SK-N-SH (cell line): Measurements from ENCODE around the gene ZNF503. TPM values are rescaled to one million over a fixed set of nuclear protein-coding genes. Genes with fewer than 3 reads are reported as not detected.

Experiments
- CTCF ChIA-PET: fragments of 300-600, 350-600 bp; formaldehyde crosslinking; extraction: SDS; loops from one replicate; lab custom pipeline; 2021; lab: Yijun Ruan, JAX
- POLR2A ChIA-PET: fragments of 350-600 bp; sonication (Branson Sonifier 250); formaldehyde crosslinking; extraction: SDS; loops from one replicate; lab custom pipeline; 2020; ENCODE audit warnings: antibody characterized with exemption, inconsistent platforms; lab: Yijun Ruan, JAX
- DNase-seq: peaks from one replicate; pipeline ENCODE4 v3.0.0; 2012
- H2AFZ ChIP-seq: fragments of 200-600 bp; sonication (generic); 2 replicates; pipeline ENCODE4 v1.8.1; 2016; ENCODE audit warnings: antibody characterized with exemption, mild to moderate bottlenecking, low read depth
- H3F3A ChIP-seq: fragments of 200-600 bp; sonication (generic); replicated peaks from 2 replicates; pipeline ENCODE3; 2016; ENCODE audit warnings: antibody characterized with exemption, mild to moderate bottlenecking; ENCODE audit not compliant: insufficient read depth
- H3K27ac ChIP-seq, 2 experiments: fragments of 200-500 bp in 1 of 2; fragments of 200-600 bp in 1 of 2; sonication (Bioruptor generic) in 1 of 2; sonication (generic), shearing (Covaris generic) in 1 of 2; 2 replicates each; pipeline versions ENCODE4 v1.5.1 to v1.6.1; 2014 to 2016; ENCODE audit warnings: low read depth in 2 of 2, inconsistent platforms in 1 of 2, low read length in 1 of 2, mild to moderate bottlenecking in 1 of 2, mixed read lengths in 1 of 2
- H3K27me3 ChIP-seq: fragments of 200-600 bp; sonication (generic), shearing (Covaris generic); 2 replicates; pipeline ENCODE4 v1.6.1; 2016; ENCODE audit warnings: mixed run types; ENCODE audit not compliant: insufficient read depth
- H3K36me3 ChIP-seq, 2 experiments: fragments of 200-500 bp in 1 of 2; fragments of 200-600 bp in 1 of 2; sonication (Bioruptor generic) in 1 of 2; sonication (generic) in 1 of 2; replicated peaks in 1 of 2; 2 replicates each; pipeline versions ENCODE3 to v1.5.1; 2014 to 2016; ENCODE audit warnings: low read length in 1 of 2, mild to moderate bottlenecking in 1 of 2; ENCODE audit not compliant: insufficient read depth in 2 of 2, control insufficient read depth in 1 of 2
- H3K4me1 ChIP-seq, 2 experiments: fragments of 200-500 bp in 1 of 2; fragments of 200-600 bp in 1 of 2; sonication (Bioruptor generic) in 1 of 2; sonication (generic), shearing (Covaris generic) in 1 of 2; 2 replicates each; pipeline versions ENCODE4 v1.5.1 to v1.6.1; 2014 to 2016; ENCODE audit warnings: low read depth in 1 of 2, low read length in 1 of 2, mixed run types in 1 of 2; ENCODE audit not compliant: insufficient read depth in 2 of 2, control insufficient read depth in 1 of 2
- H3K4me2 ChIP-seq: fragments of 200-600 bp; sonication (generic), shearing (Covaris generic); 2 replicates; pipeline ENCODE4 v1.6.1; 2017; ENCODE audit warnings: mixed run types
- H3K4me3 ChIP-seq, 2 experiments: fragments of 200-500 bp in 1 of 2; fragments of 200-600 bp in 1 of 2; sonication (Bioruptor generic) in 1 of 2; sonication (generic), shearing (Covaris generic) in 1 of 2; 2 replicates each; pipeline versions ENCODE4 v1.5.1 to v1.8.1; 2014 to 2016; ENCODE audit warnings: low read depth in 2 of 2, inconsistent platforms in 1 of 2, low read length in 1 of 2, mild to moderate bottlenecking in 1 of 2, mixed read lengths in 1 of 2, moderate library complexity in 1 of 2
- H3K79me2 ChIP-seq: fragments of 200-600 bp; sonication (generic); 2 replicates; pipeline ENCODE4 v1.8.1; 2017; ENCODE audit warnings: mild to moderate bottlenecking; ENCODE audit not compliant: insufficient read depth
- H3K9ac ChIP-seq: fragments of 200-600 bp; sonication (generic); 2 replicates; pipeline ENCODE4 v1.6.1; 2017; ENCODE audit warnings: mixed run types
- H3K9me2 ChIP-seq: fragments of 200-600 bp; sonication (generic); 2 replicates; pipeline ENCODE4 v1.6.1; 2017; ENCODE audit warnings: mixed run types
- H3K9me3 ChIP-seq: fragments of 200-600 bp; sonication (generic); 2 replicates; pipeline ENCODE4 v1.6.1; 2017; ENCODE audit warnings: mixed run types, mild to moderate bottlenecking, moderate library complexity
- H4K20me1 ChIP-seq: fragments of 200-600 bp; sonication (generic); 2 replicates; pipeline ENCODE4 v1.6.1; 2017; ENCODE audit warnings: mild to moderate bottlenecking, mixed run types; ENCODE audit not compliant: insufficient read depth
- CHD2 ChIP-seq: fragments of 150-350 bp; IDR thresholded peaks from 2 replicates; pipeline ENCODE4 v1.6.1; 2018; ENCODE audit warnings: low read length; ENCODE audit not compliant: partially characterized antibody
- ELF1 ChIP-seq: IDR thresholded peaks from 2 replicates; pipeline ENCODE4 v1.4.0; 2012
- EZH2phosphoT487 ChIP-seq: fragments of 200-600 bp; sonication (generic); IDR thresholded peaks from 2 replicates; pipeline ENCODE4 v1.6.1; 2017; ENCODE audit warnings: low read depth, mixed run types, mild to moderate bottlenecking, antibody characterized with exemption, moderate library complexity, borderline replicate concordance
- FOSL2 ChIP-seq: IDR thresholded peaks from 2 replicates; pipeline ENCODE4 v1.4.0; 2012; ENCODE audit warnings: low read depth, mild to moderate bottlenecking, moderate library complexity, borderline replicate concordance
- FOXM1 ChIP-seq: IDR thresholded peaks from 2 replicates; pipeline ENCODE4 v1.4.0; 2012; ENCODE audit warnings: low read depth, mild to moderate bottlenecking
- GABPA ChIP-seq: IDR thresholded peaks from 2 replicates; pipeline ENCODE4 v1.4.0; 2012; ENCODE audit warnings: low read depth, mild to moderate bottlenecking
- JUND ChIP-seq: IDR thresholded peaks from 2 replicates; pipeline ENCODE4 v1.4.0; 2012
- MEF2A ChIP-seq: IDR thresholded peaks from 2 replicates; pipeline ENCODE4 v1.4.0; 2012; ENCODE audit warnings: low read depth, borderline replicate concordance
- NFIC ChIP-seq: IDR thresholded peaks from 2 replicates; pipeline ENCODE4 v1.4.0; 2012; ENCODE audit warnings: borderline replicate concordance
- NRF1 ChIP-seq: IDR thresholded peaks from 2 replicates; pipeline ENCODE4 v1.6.1; 2012; ENCODE audit warnings: low read depth, mild to moderate bottlenecking, low read length
- PBX3 ChIP-seq: IDR thresholded peaks from 2 replicates; pipeline ENCODE4; 2012
- RFX5 ChIP-seq: IDR thresholded peaks from 2 replicates; pipeline ENCODE4 v1.6.1; 2012; ENCODE audit warnings: mild to moderate bottlenecking, improper control_type of control experiment, low read length
- SIN3A ChIP-seq: IDR thresholded peaks from 2 replicates; pipeline ENCODE4 v1.6.1; 2012; ENCODE audit warnings: low read depth, mild to moderate bottlenecking, low read length, moderate library complexity, borderline replicate concordance
- SMC3 ChIP-seq: IDR thresholded peaks from 2 replicates; pipeline ENCODE4 v1.6.1; 2012; ENCODE audit warnings: low read depth, low read length, improper control_type of control experiment
- TCF12 ChIP-seq: IDR thresholded peaks from 2 replicates; pipeline ENCODE4 v1.4.0; 2012
- USF1 ChIP-seq: IDR thresholded peaks from 2 replicates; pipeline ENCODE4 v1.4.0; 2012; ENCODE audit warnings: low read depth, borderline replicate concordance
- WGBS: methylation state at CpG from one replicate; pipeline ENCODE4 v1.1.6; 2017; ENCODE audit warnings: low lambda C conversion rate; 5-methylcytosine and 5-hydroxymethylcytosine counted together
- polyA plus RNA-seq, 3 experiments: library from polyadenylated mRNA; depleted of rRNA; stranded (reverse); fragments of >200 nt; gene quantifications; 2 replicates each; pipeline ENCODE4 v1.2.3, GENCODE V29; 2012
- TF ChIP-seq, protein P1 (sequence below): IDR thresholded peaks from 2 replicates; pipeline ENCODE4 v1.4.0; 2012; ENCODE audit warnings: low read depth, borderline replicate concordance
- TF ChIP-seq, protein P2 (sequence below): IDR thresholded peaks from 2 replicates; pipeline ENCODE4 v1.4.0; 2012; ENCODE audit warnings: low read depth
- TF ChIP-seq, protein P3 (sequence below): fragments of 150-350 bp; IDR thresholded peaks from 2 replicates; pipeline ENCODE4 v1.6.1; 2017; ENCODE audit warnings: antibody characterized with exemption, low read length, low read depth, borderline replicate concordance

The ZNF503 gene
- polyA plus RNA-seq, 1 of the 3 experiments (the other 2 are of a cell fraction): 5.9 TPM

DNA sequence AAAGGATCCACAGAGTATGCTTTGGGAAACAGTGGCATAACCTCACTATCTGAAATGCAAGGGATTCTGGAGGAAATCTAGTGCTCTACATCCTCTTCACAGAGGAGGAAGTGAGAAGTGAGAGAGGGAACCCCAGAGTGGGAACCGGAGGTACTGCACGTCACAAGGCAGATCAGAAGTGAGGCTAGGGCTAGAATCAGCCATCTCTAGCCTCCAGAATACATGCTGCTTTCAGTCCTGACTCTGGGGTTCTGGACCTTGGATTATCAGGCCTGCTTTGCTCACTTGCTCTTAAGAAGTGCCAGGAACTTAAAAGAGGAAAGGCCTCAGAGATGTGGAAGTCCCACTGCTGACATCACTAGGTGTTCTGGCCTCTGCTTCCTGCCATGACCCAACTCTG, 25.7 kb downstream of the ZNF503 start:
- CTCF ChIA-PET: no interaction called here

More for the DNA sequence above, 25.7 kb downstream of the ZNF503 start:
- Histone ChIP-seq H2AFZ (no peak overlapping the region), H3K27ac (no peak overlapping the region), H3K27me3 (no peaks in the 10 kb centered on the region; the same call in 1 of the 2 replicates), H3K9ac (no peak overlapping the region), H4K20me1 (no peaks in the 10 kb centered on the region), H3K79me2 (no peaks in the 10 kb centered on the region), H3K4me1 (peaks cover 0 to 4% of the 10 kb centered on the region in 2 experiments; a peak in 1 of 4 replicates), H3F3A (no peaks in the 10 kb centered on the region), H3K4me2 (no peak overlapping the region), H3K9me3 (no peaks in the 10 kb centered on the region), H3K36me3 (no peaks in the 10 kb centered on the region), H3K9me2 (no peaks in the 10 kb centered on the region), H3K4me3 (no peak overlapping the region)
- 91% methylated on average over 2 of the region's 2 CpGs for WGBS
- POLR2A ChIA-PET: no interaction called here
- DNase-seq: no peak
- no peak for TF ChIP-seq TCF12
- no peak for TF ChIP-seq RFX5
- TF ChIP-seq EZH2phosphoT487: no peak
- TF ChIP-seq SMC3: no peak
- TF ChIP-seq, protein P1, sequence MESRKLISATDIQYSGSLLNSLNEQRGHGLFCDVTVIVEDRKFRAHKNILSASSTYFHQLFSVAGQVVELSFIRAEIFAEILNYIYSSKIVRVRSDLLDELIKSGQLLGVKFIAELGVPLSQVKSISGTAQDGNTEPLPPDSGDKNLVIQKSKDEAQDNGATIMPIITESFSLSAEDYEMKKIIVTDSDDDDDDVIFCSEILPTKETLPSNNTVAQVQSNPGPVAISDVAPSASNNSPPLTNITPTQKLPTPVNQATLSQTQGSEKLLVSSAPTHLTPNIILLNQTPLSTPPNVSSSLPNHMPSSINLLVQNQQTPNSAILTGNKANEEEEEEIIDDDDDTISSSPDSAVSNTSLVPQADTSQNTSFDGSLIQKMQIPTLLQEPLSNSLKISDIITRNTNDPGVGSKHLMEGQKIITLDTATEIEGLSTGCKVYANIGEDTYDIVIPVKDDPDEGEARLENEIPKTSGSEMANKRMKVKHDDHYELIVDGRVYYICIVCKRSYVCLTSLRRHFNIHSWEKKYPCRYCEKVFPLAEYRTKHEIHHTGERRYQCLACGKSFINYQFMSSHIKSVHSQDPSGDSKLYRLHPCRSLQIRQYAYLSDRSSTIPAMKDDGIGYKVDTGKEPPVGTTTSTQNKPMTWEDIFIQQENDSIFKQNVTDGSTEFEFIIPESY: no peak
- no peak for TF ChIP-seq FOSL2
- no peak for TF ChIP-seq GABPA
- TF ChIP-seq, protein P2, sequence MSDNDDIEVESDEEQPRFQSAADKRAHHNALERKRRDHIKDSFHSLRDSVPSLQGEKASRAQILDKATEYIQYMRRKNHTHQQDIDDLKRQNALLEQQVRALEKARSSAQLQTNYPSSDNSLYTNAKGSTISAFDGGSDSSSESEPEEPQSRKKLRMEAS: no peak
- no peak for TF ChIP-seq MEF2A
- TF ChIP-seq USF1: no peak
- no peak for TF ChIP-seq FOXM1
- TF ChIP-seq JUND: no peak
- no peak for TF ChIP-seq NRF1
- TF ChIP-seq ELF1: no peak
- TF ChIP-seq CHD2: no peak
- TF ChIP-seq, protein P3, sequence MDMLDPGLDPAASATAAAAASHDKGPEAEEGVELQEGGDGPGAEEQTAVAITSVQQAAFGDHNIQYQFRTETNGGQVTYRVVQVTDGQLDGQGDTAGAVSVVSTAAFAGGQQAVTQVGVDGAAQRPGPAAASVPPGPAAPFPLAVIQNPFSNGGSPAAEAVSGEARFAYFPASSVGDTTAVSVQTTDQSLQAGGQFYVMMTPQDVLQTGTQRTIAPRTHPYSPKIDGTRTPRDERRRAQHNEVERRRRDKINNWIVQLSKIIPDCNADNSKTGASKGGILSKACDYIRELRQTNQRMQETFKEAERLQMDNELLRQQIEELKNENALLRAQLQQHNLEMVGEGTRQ: no peak
- no peak for TF ChIP-seq NFIC
- no peak for TF ChIP-seq PBX3
- TF ChIP-seq SIN3A: no peak
